Endothelial cell of umbilical vein (primary cell): ENCODE results near the gene MALL. TPM values are rescaled to one million over a fixed set of nuclear protein-coding genes. Genes with fewer than 3 reads are reported as not detected.

ENCODE experiments used
- BruUV-seq: library from RNA; stranded (reverse); fragments of 400-500 nt; replicated peaks from 2 replicates; lab custom pipeline; 2021; lab: Mats Ljungman, UMichigan
- CTCF ChIA-PET: fragments of 300-600, 350-600 bp; sonication (Branson Sonifier 250); formaldehyde crosslinking; loops from one replicate; lab custom pipeline; 2021; ENCODE audit warnings: antibody characterized with exemption, inconsistent platforms; lab: Charles Lee
- POLR2A ChIA-PET: fragments of 300-600, 350-600 bp; sonication (Branson Sonifier 250); formaldehyde crosslinking; loops from one replicate; lab custom pipeline; 2021; ENCODE audit warnings: antibody characterized with exemption, inconsistent platforms; lab: Charles Lee
- DNase-seq: peaks from one replicate; pipeline ENCODE4 v3.0.0-alpha.2; 2011; ENCODE audit warnings: low read depth, low spot score
- FAIRE-seq: peaks from 2 replicates; lab custom pipeline; 2011; peaks lifted over from hg19 to GRCh38; lab: Jason Lieb, UNC
- H2AFZ ChIP-seq: 2 replicates; pipeline ENCODE4 v1.6.0; 2012; ENCODE audit warnings: low read depth, low read length, control low read depth, inconsistent platforms
- H3K27ac ChIP-seq: 2 replicates; pipeline ENCODE4 v1.5.1; 2011; ENCODE audit warnings: low read depth, mild to moderate bottlenecking, control low read depth, low read length, moderate library complexity; ENCODE audit not compliant: insufficient read depth
- H3K27me3 ChIP-seq, 2 experiments: 2 replicates each; pipeline versions ENCODE4 v1.6.0 to v1.6.1; 2011; ENCODE audit warnings: low read length in 2 of 2, mixed read lengths in 1 of 2; ENCODE audit not compliant: control insufficient read depth in 2 of 2, insufficient read depth in 2 of 2
- H3K36me3 ChIP-seq, 2 experiments: 2 replicates in 1 of 2; 3 replicates in 1 of 2; pipeline ENCODE4 v1.5.1; 2011; ENCODE audit warnings: low read length in 2 of 2, mild to moderate bottlenecking in 1 of 2, moderate library complexity in 1 of 2; ENCODE audit not compliant: control insufficient read depth in 2 of 2, insufficient read depth in 2 of 2; ENCODE audit errors: extremely low read depth in 1 of 2
- H3K4me1 ChIP-seq: 3 replicates; pipeline ENCODE4 v1.5.1; 2011; ENCODE audit warnings: mild to moderate bottlenecking, low read length; ENCODE audit not compliant: control insufficient read depth, insufficient read depth; ENCODE audit errors: extremely low read depth
- H3K4me2 ChIP-seq: 2 replicates; pipeline ENCODE4 v1.6.1; 2011; ENCODE audit warnings: low read length, control low read depth, mixed read lengths; ENCODE audit not compliant: insufficient read depth
- H3K4me3 ChIP-seq, 3 experiments: fragments of 200-600 bp in 1 of 3; sonication (generic), shearing (Covaris generic) in 1 of 3; replicated peaks in 1 of 3; 2 replicates each; pipeline ENCODE4 v1.5.1; 2011 to 2016; ENCODE audit warnings: control low read depth in 3 of 3, low read length in 3 of 3, mild to moderate bottlenecking in 2 of 3, inconsistent platforms in 1 of 3, low read depth in 1 of 3, moderate library complexity in 1 of 3; ENCODE audit not compliant: insufficient read depth in 1 of 3
- H3K79me2 ChIP-seq: 2 replicates; pipeline ENCODE4 v1.6.0; 2012; ENCODE audit warnings: low read length, inconsistent platforms; ENCODE audit not compliant: control insufficient read depth, insufficient read depth
- H3K9ac ChIP-seq: replicated peaks from 2 replicates; pipeline ENCODE3; 2011; ENCODE audit warnings: low read length, control low read depth; ENCODE audit not compliant: insufficient read depth; ENCODE audit errors: extremely low read depth
- H3K9me1 ChIP-seq: replicated peaks from 3 replicates; pipeline ENCODE4 v1.6.0; 2011; ENCODE audit warnings: mild to moderate bottlenecking, low read length; ENCODE audit not compliant: control insufficient read depth, insufficient read depth; ENCODE audit errors: extremely low read depth
- H3K9me3 ChIP-seq: replicated peaks from 2 replicates; pipeline ENCODE4 v1.5.1; 2012; ENCODE audit warnings: low read length, inconsistent platforms; ENCODE audit not compliant: control insufficient read depth, insufficient read depth
- H4K20me1 ChIP-seq: replicated peaks from 2 replicates; pipeline ENCODE3; 2011; ENCODE audit warnings: mild to moderate bottlenecking, low read length; ENCODE audit not compliant: control insufficient read depth, insufficient read depth; ENCODE audit errors: extremely low read depth
- CTCF ChIP-seq, 2 donors: IDR thresholded peaks; 1 replicate in 1 of 2; 2 replicates in 1 of 2; pipeline ENCODE4 v1.5.1; 2011; ENCODE audit warnings: low read length in 2 of 2, mild to moderate bottlenecking in 2 of 2, moderate library complexity in 2 of 2, control low read depth in 1 of 2, inconsistent platforms in 1 of 2, low read depth in 1 of 2; ENCODE audit not compliant: insufficient read depth in 1 of 2; ENCODE audit errors: extremely low read depth in 1 of 2
- EZH2 ChIP-seq: IDR thresholded peaks from 2 replicates; pipeline ENCODE4 v1.6.1; 2012; ENCODE audit warnings: borderline replicate concordance, low read depth, mild to moderate bottlenecking, moderate library complexity, low read length, inconsistent platforms; ENCODE audit not compliant: severe bottlenecking
- FOS ChIP-seq: IDR thresholded peaks from 2 replicates; pipeline ENCODE4 v1.6.1; 2011; ENCODE audit warnings: mild to moderate bottlenecking, low read length, moderate library complexity, borderline replicate concordance; ENCODE audit not compliant: insufficient read depth
- GATA2 ChIP-seq: IDR thresholded peaks from 2 replicates; pipeline ENCODE4 v1.7.0; 2011; ENCODE audit warnings: low read depth, mild to moderate bottlenecking, moderate library complexity, mixed read lengths, low read length; ENCODE audit not compliant: insufficient read length, insufficient read depth
- JUN ChIP-seq: IDR thresholded peaks from 2 replicates; pipeline ENCODE4 v1.6.1; 2011; ENCODE audit warnings: borderline replicate concordance, low read depth; ENCODE audit not compliant: insufficient read length, insufficient read depth
- MAX ChIP-seq: IDR thresholded peaks from 2 replicates; pipeline ENCODE4 v1.6.1; 2011; ENCODE audit not compliant: insufficient read depth, insufficient read length
- MYC ChIP-seq: IDR thresholded peaks from one replicate; pipeline ENCODE4 v1.6.1; 2011; ENCODE audit warnings: mild to moderate bottlenecking, low read depth, low read length
- POLR2A ChIP-seq: IDR thresholded peaks from 2 replicates; pipeline ENCODE4 v1.6.1; 2012; ENCODE audit warnings: low read depth, mild to moderate bottlenecking, control low read depth, low read length
- POLR2AphosphoS5 ChIP-seq: IDR thresholded peaks from 2 replicates; pipeline ENCODE4 v1.6.1; 2012; ENCODE audit warnings: low read depth, mild to moderate bottlenecking, control low read depth, low read length, moderate library complexity; ENCODE audit not compliant: insufficient read depth
- dilution Hi-C: fragments of 300-500 bp; cut with MboI; formaldehyde crosslinking; loops from one replicate; pipeline ENCODE4 v1.15.0; 2019; ENCODE audit warnings: low sequenced_read_pairs; ENCODE audit not compliant: extremely low pct_ligation_motif_present
- intact Hi-C: fragments of 100-400 bp; cut with micrococcal nuclease; formaldehyde crosslinking; loops from one replicate; pipeline ENCODE4 v1.10.0; 2022
- polyA plus RNA-seq, 4 experiments: library from polyadenylated mRNA; depleted of rRNA in 3 of 4; stranded (reverse) in 3 of 4; unstranded in 1 of 4; fragments of >200 nt; gene quantifications; 2 replicates each; pipeline versions ENCODE4 v1.2.1 to v1.2.3, GENCODE V29; 2011 to 2012; ENCODE audit warnings: missing spikeins in 1 of 4
- total RNA-seq: library from RNA; stranded (reverse); gene quantifications from 2 replicates; pipeline ENCODE4 v1.2.3, GENCODE V29; 2021

MALL gene
- total and polyA plus RNA-seq, 2 donors (not counting 3 experiments of a cell fraction or from before 2014, with no cell fraction given): 31.5 to 114 TPM

- no peak overlapping the region for H3K27ac ChIP-seq
- intact Hi-C loops (no loop called here), dilution Hi-C loops (no loop called here)
- no peaks in the 10 kb centered on the region for H3K36me3 ChIP-seq
- ChIA-PET POLR2A (no interaction called here), CTCF (interaction anchor here (1.0 kb wide), 1 partner anchor 18 kb away, joined by 3 read pairs; the partner anchor contains the start of gene MALL)
- no peak for DNase-seq
- no peaks in the 10 kb centered on the region for H4K20me1 ChIP-seq
- H2AFZ ChIP-seq: no peak overlapping the region
- H3K9me1 ChIP-seq: no peaks in the 10 kb centered on the region
- H3K4me1 ChIP-seq: no peaks in the 10 kb centered on the region
- no peak overlapping the region for H3K4me2 ChIP-seq
- TF ChIP-seq EZH2 (no peak), CTCF (IDR thresholded peaks at IDR 0.05; ENCODE audit: extremely low read depth in 1 of 2, insufficient read depth in 1 of 2, low read depth in 1 of 2, low read length in 2 of 2) (no peak), MYC (no peak), POLR2A (no peak), JUN (no peak), FOS (no peak), POLR2AphosphoS5 (no peak), MAX (no peak), GATA2 (no peak)
- no peaks in the 10 kb centered on the region for H3K79me2 ChIP-seq
- H3K9me3 ChIP-seq: no peaks in the 10 kb centered on the region
- no TSS peak for BruUV-seq
- H3K4me3 ChIP-seq: no peak overlapping the region
- H3K27me3 ChIP-seq: no peaks in the 10 kb centered on the region
- FAIRE-seq: no peak
- H3K9ac ChIP-seq: no peak overlapping the region
These were observed 18.4 kb upstream of the MALL start for GRCh38 chr2:110134025-110134424.
